ENCODE measurements around the gene NPM3. TPM values are rescaled to one million over a fixed set of nuclear protein-coding genes. Genes with fewer than 3 reads are reported as not detected.

The NPM3 gene
- total and polyA plus RNA-seq, 2 of the 13 experiments (the other 11 are each of a cell fraction or from before 2014, with no cell fraction given), result 47.6 to 129 TPM

DNA sequence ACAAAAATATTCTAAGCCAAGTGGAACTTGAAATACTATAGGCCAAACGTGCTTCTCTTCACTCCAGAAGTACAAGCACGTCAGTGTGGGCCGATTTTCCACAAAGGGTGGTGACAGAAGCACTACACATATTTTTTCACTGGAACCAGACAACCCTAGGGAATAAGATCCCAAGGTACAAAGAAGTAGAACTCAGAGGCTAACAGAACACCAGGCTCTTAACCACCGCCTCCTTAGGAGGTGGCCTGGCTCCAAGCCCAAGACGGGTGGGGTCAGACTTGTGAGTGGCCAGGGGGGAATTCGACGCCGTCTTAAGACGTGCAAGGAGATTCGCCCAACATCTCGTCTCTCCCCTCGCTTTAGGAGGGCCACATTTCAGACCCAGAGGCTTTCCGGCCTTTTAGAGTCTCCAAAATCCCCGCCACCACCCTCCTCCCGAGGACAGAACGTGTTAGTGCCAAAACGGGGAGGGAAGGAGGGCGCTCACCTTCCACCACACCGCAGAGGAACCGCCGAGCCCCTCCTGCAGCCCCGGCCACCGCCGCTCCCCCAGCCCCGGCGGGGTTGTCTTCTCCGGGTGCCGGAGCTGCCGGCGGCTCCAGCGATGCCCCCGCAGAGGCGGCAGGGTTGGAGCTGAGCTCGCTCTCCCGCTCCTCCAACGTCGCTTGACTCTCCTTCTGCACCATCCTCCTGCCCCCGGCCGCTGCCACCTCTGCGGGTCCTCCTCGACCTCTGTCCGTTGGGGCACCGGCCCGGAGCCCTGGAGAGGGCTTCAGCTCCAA, 34.3 kb upstream of the NPM3 start (continued):
- TF ChIP-seq NAIF1 (CRISPR knock-in tag; IDR thresholded peaks at IDR 0.05; ENCODE audit: borderline replicate concordance), result 0 out of 2 replicates have a peak, but pooled peaks have one; percentile 38

DNA sequence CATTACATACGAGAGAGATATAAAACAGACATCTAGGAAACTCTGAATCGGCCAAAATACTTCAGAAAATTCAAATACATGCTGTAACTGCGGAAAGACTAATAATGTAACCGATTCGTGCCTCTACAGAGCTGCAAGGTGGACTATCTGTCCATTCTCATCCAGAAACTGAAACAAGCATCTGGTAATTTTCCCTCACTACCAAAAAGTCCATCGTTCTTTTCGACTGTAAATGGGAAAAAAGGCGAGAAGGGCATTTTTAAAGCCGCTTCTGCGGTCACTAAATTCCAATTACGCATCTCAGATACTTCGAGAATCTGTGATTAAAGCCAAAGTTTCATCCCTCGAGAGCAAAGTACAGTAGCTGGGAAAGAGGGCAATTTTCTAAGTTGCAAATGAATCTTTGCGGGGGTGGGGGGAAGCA, 33.7 kb upstream of the NPM3 start:
- CTCF ChIA-PET (ENCODE audit: low intra/inter-chr PET ratio, low total read pairs), result no interaction called here
- no peak overlapping the region for H2AFZ ChIP-seq (ENCODE audit: low read length)
- peak overlapping the region; percentile 87 for H3K9ac ChIP-seq (ENCODE audit: insufficient read depth, low read depth, low read length)
- TF ChIP-seq, protein P1, sequence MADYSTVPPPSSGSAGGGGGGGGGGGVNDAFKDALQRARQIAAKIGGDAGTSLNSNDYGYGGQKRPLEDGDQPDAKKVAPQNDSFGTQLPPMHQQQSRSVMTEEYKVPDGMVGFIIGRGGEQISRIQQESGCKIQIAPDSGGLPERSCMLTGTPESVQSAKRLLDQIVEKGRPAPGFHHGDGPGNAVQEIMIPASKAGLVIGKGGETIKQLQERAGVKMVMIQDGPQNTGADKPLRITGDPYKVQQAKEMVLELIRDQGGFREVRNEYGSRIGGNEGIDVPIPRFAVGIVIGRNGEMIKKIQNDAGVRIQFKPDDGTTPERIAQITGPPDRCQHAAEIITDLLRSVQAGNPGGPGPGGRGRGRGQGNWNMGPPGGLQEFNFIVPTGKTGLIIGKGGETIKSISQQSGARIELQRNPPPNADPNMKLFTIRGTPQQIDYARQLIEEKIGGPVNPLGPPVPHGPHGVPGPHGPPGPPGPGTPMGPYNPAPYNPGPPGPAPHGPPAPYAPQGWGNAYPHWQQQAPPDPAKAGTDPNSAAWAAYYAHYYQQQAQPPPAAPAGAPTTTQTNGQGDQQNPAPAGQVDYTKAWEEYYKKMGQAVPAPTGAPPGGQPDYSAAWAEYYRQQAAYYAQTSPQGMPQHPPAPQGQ (CRISPR knock-in tag; IDR thresholded peaks at IDR 0.05; ENCODE audit: borderline replicate concordance), result no peak
- TF ChIP-seq ZKSCAN8 (CRISPR knock-in tag; IDR thresholded peaks at IDR 0.05; ENCODE audit: borderline replicate concordance), result no peak
- TF ChIP-seq, protein P2, sequence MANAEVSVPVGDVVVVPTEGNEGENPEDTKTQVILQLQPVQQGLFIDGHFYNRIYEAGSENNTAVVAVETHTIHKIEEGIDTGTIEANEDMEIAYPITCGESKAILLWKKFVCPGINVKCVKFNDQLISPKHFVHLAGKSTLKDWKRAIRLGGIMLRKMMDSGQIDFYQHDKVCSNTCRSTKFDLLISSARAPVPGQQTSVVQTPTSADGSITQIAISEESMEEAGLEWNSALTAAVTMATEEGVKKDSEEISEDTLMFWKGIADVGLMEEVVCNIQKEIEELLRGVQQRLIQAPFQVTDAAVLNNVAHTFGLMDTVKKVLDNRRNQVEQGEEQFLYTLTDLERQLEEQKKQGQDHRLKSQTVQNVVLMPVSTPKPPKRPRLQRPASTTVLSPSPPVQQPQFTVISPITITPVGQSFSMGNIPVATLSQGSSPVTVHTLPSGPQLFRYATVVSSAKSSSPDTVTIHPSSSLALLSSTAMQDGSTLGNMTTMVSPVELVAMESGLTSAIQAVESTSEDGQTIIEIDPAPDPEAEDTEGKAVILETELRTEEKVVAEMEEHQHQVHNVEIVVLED (CRISPR knock-in tag; IDR thresholded peaks at IDR 0.05; ENCODE audit: borderline replicate concordance), result no peak
- no peak for TF ChIP-seq ZNF430 (CRISPR knock-in tag; IDR thresholded peaks at IDR 0.05)
- no peak for TF ChIP-seq ZSCAN30 (CRISPR knock-in tag; IDR thresholded peaks at IDR 0.05)
- TF ChIP-seq ZNF670 (CRISPR knock-in tag; IDR thresholded peaks at IDR 0.05; ENCODE audit: borderline replicate concordance), result no peak
- no peak for TF ChIP-seq SOX5 (CRISPR knock-in tag; IDR thresholded peaks at IDR 0.05; ENCODE audit: borderline replicate concordance)
- TF ChIP-seq, protein P3, sequence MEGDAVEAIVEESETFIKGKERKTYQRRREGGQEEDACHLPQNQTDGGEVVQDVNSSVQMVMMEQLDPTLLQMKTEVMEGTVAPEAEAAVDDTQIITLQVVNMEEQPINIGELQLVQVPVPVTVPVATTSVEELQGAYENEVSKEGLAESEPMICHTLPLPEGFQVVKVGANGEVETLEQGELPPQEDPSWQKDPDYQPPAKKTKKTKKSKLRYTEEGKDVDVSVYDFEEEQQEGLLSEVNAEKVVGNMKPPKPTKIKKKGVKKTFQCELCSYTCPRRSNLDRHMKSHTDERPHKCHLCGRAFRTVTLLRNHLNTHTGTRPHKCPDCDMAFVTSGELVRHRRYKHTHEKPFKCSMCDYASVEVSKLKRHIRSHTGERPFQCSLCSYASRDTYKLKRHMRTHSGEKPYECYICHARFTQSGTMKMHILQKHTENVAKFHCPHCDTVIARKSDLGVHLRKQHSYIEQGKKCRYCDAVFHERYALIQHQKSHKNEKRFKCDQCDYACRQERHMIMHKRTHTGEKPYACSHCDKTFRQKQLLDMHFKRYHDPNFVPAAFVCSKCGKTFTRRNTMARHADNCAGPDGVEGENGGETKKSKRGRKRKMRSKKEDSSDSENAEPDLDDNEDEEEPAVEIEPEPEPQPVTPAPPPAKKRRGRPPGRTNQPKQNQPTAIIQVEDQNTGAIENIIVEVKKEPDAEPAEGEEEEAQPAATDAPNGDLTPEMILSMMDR (CRISPR knock-in tag; IDR thresholded peaks at IDR 0.05), result no peak
- H3K27ac ChIP-seq (ENCODE audit: extremely low read length, insufficient read depth, low read length), result peak overlapping the region; percentile 91
- H3K4me2 ChIP-seq (ENCODE audit: low read depth, low read length), result peak overlapping the region; percentile 94
- BruUV-seq (replicated peaks), result TSS peak; percentile 45
- POLR2A ChIA-PET, result no interaction called here
- no peak for DNase-seq (ENCODE audit: low spot score)
- intact Hi-C loops (cut with micrococcal nuclease; ENCODE audit: unreplicated experiment) (loop anchor here (10.0 kb wide), 1 partner anchor 688 kb away; the partner anchor contains the start of genes ACTR1A and SUFU), in situ Hi-C loops (cut with HindIII; ENCODE audit: extremely low pct_ligation_motif_present, low pct_unique_long_range_greater_than_20kb) (no loop called here)
- peaks cover 72% of the 10 kb centered on the region for H3K79me2 ChIP-seq (ENCODE audit: insufficient read depth, low read length)
- H3K9me3 ChIP-seq (ENCODE audit: low read length), result no peaks in the 10 kb centered on the region
- peaks cover 38% of the 10 kb centered on the region for H3K4me1 ChIP-seq (ENCODE audit: insufficient read depth, low read length)
- H3K36me3 ChIP-seq (replicated peaks in 1 of 2; ENCODE audit: control insufficient read depth in 1 of 2, insufficient read depth in 2 of 2, low read length in 2 of 2), result peaks cover 0 to 11% of the 10 kb centered on the region in 2 experiments; a peak in 4 of 5 replicates
- H3K27me3 ChIP-seq (ENCODE audit: control insufficient read depth in 1 of 2, insufficient read depth in 2 of 2, low read length in 2 of 2), result no peaks in the 10 kb centered on the region; a peak in 1 of 5 replicates
- peak overlapping the region; percentile 81 to 95 (median 89) for H3K4me3 ChIP-seq (replicated peaks in 1 of 3; ENCODE audit: insufficient read depth in 1 of 3, low read depth in 2 of 3, low read length in 3 of 3)
- no peak for FAIRE-seq
- H4K20me1 ChIP-seq (ENCODE audit: insufficient read depth, low read length), result peaks cover 46% of the 10 kb centered on the region
- ATAC-seq, result no peak
- WGBS (ENCODE audit: low lambda C conversion rate), result 1% methylated on average over 14 of the region's 14 CpGs

Measured in HepG2 (cell line).